ENCODE results near the gene ADD3.

DNA sequence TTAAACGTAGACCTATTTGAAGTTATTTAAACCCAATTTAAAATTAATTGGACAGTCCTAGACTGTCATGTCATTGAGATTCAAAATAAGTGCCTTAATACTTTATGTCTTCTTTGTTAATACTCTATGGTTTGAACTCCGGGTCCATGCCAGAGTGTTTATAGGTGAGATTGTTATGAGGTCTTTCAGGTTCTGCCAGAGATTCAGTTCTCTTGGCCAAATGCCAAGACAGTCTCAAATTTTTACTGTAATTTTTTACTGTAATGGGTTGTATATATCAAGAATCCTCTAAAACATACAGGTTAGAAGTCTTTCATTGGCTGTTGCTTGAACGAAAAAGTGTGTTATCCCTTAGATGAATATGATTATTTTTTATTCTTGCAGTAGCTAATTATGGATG lies 3.9 kb downstream of the ADD3 start:
- no peak for TF ChIP-seq SPI1 (IDR thresholded peaks at IDR 0.05; ENCODE audit: low read depth, low read length)
- no peak for TF ChIP-seq POLR2AphosphoS5 (IDR thresholded peaks at IDR 0.05; ENCODE audit: low read depth, low read length)
- no peak for TF ChIP-seq POLR2A (IDR thresholded peaks at IDR 0.05; ENCODE audit: low read depth, low read length)
